Measurements from ENCODE around the gene NDUFS5.
"Not testable (repeated sequence)": the region's sequence is repeated elsewhere in the genome, so short reads cannot be mapped to it uniquely, and the experiment has no call there.

Gene NDUFS5

GRCh38 chr1:39048745-39049370, 22.7 kb downstream of the NDUFS5 start:
- no peaks in the 10 kb centered on the region for H3K79me2 ChIP-seq (ENCODE audit: insufficient read depth, low read depth)
- TF ChIP-seq CTCF (conservative IDR thresholded peaks at IDR 0.05; ENCODE audit: low read depth, low read length) = no peak
- no peak overlapping the region for H2AFZ ChIP-seq (ENCODE audit: low read depth)
- H3K9ac ChIP-seq = no peak overlapping the region
- H3K4me2 ChIP-seq = no peak overlapping the region
- no peak overlapping the region for H3K4me3 ChIP-seq (IDR thresholded peaks at IDR 0.05; ENCODE audit: insufficient read depth, low read depth, low read length)
- no peaks in the 10 kb centered on the region for H3K36me3 ChIP-seq (ENCODE audit: insufficient read depth)
- no peaks in the 10 kb centered on the region for H3K27me3 ChIP-seq (ENCODE audit: insufficient read depth, low read depth)
- H4K20me1 ChIP-seq (ENCODE audit: insufficient read depth) = no peaks in the 10 kb centered on the region
- H3K4me1 ChIP-seq (ENCODE audit: low read depth, poor library complexity, severe bottlenecking) = no peaks in the 10 kb centered on the region
- H3K27ac ChIP-seq = no peak overlapping the region

GRCh38 chr1:39050001-39050400, 23.9 kb downstream of the NDUFS5 start:
- Histone ChIP-seq H4K20me1 (ENCODE audit: insufficient read depth) (no peaks in the 10 kb centered on the region), H3K79me2 (ENCODE audit: insufficient read depth, low read depth) (no peaks in the 10 kb centered on the region), H3K9ac (no peak overlapping the region), H3K36me3 (ENCODE audit: insufficient read depth) (no peaks in the 10 kb centered on the region), H3K4me1 (ENCODE audit: low read depth, poor library complexity, severe bottlenecking) (no peaks in the 10 kb centered on the region), H3K4me3 (IDR thresholded peaks at IDR 0.05; ENCODE audit: insufficient read depth, low read depth, low read length) (no peak overlapping the region), H3K27me3 (ENCODE audit: insufficient read depth, low read depth) (no peaks in the 10 kb centered on the region), H2AFZ (ENCODE audit: low read depth) (no peak overlapping the region), H3K27ac (no peak overlapping the region), H3K4me2 (no peak overlapping the region)
- TF ChIP-seq CTCF (conservative IDR thresholded peaks at IDR 0.05; ENCODE audit: low read depth, low read length) = no peak

GRCh38 chr1:39051193-39051850, 25.2 kb downstream of the NDUFS5 start:
- H3K4me2 ChIP-seq; H2AFZ ChIP-seq (ENCODE audit: low read depth); H3K4me1 ChIP-seq (ENCODE audit: low read depth, poor library complexity, severe bottlenecking); H3K27me3 ChIP-seq (ENCODE audit: insufficient read depth, low read depth); H3K4me3 ChIP-seq (IDR thresholded peaks at IDR 0.05; ENCODE audit: insufficient read depth, low read depth, low read length); H3K27ac ChIP-seq; H3K9ac ChIP-seq; H3K79me2 ChIP-seq (ENCODE audit: insufficient read depth, low read depth); H4K20me1 ChIP-seq (ENCODE audit: insufficient read depth); H3K36me3 ChIP-seq (ENCODE audit: insufficient read depth): not testable (repeated sequence)

GRCh38 chr1:39051956-39052355, 25.8 kb downstream of the NDUFS5 start:
- Histone ChIP-seq H3K4me2 (no peak overlapping the region), H3K27ac (no peak overlapping the region), H3K9ac (no peak overlapping the region), H3K79me2 (ENCODE audit: insufficient read depth, low read depth) (no peaks in the 10 kb centered on the region), H3K36me3 (ENCODE audit: insufficient read depth) (no peaks in the 10 kb centered on the region), H2AFZ (ENCODE audit: low read depth) (no peak overlapping the region), H3K4me3 (IDR thresholded peaks at IDR 0.05; ENCODE audit: insufficient read depth, low read depth, low read length) (no peak overlapping the region), H3K4me1 (ENCODE audit: low read depth, poor library complexity, severe bottlenecking) (no peaks in the 10 kb centered on the region), H3K27me3 (ENCODE audit: insufficient read depth, low read depth) (no peaks in the 10 kb centered on the region), H4K20me1 (ENCODE audit: insufficient read depth) (no peaks in the 10 kb centered on the region)
- no peak for TF ChIP-seq CTCF (conservative IDR thresholded peaks at IDR 0.05; ENCODE audit: low read depth, low read length)

GRCh38 chr1:39055213-39055710, 29.1 kb downstream of the NDUFS5 start:
- H3K27ac ChIP-seq; H3K36me3 ChIP-seq (ENCODE audit: insufficient read depth); H2AFZ ChIP-seq (ENCODE audit: low read depth); H4K20me1 ChIP-seq (ENCODE audit: insufficient read depth); H3K4me2 ChIP-seq; H3K27me3 ChIP-seq (ENCODE audit: insufficient read depth, low read depth); H3K4me1 ChIP-seq (ENCODE audit: low read depth, poor library complexity, severe bottlenecking); H3K4me3 ChIP-seq (IDR thresholded peaks at IDR 0.05; ENCODE audit: insufficient read depth, low read depth, low read length); H3K9ac ChIP-seq; H3K79me2 ChIP-seq (ENCODE audit: insufficient read depth, low read depth): not testable (repeated sequence)

GRCh38 chr1:39061516-39061915, 35.4 kb downstream of the NDUFS5 start:
- H3K9ac ChIP-seq; H3K27me3 ChIP-seq (ENCODE audit: insufficient read depth, low read depth); H4K20me1 ChIP-seq (ENCODE audit: insufficient read depth); H3K4me1 ChIP-seq (ENCODE audit: low read depth, poor library complexity, severe bottlenecking); H3K79me2 ChIP-seq (ENCODE audit: insufficient read depth, low read depth); H3K27ac ChIP-seq; H3K36me3 ChIP-seq (ENCODE audit: insufficient read depth); H2AFZ ChIP-seq (ENCODE audit: low read depth); H3K4me3 ChIP-seq (IDR thresholded peaks at IDR 0.05; ENCODE audit: insufficient read depth, low read depth, low read length); H3K4me2 ChIP-seq: not testable (repeated sequence)

All from KMS-11 (cell line).